ENCODE data around the gene FOXN4.

FOXN4 gene

DNA sequence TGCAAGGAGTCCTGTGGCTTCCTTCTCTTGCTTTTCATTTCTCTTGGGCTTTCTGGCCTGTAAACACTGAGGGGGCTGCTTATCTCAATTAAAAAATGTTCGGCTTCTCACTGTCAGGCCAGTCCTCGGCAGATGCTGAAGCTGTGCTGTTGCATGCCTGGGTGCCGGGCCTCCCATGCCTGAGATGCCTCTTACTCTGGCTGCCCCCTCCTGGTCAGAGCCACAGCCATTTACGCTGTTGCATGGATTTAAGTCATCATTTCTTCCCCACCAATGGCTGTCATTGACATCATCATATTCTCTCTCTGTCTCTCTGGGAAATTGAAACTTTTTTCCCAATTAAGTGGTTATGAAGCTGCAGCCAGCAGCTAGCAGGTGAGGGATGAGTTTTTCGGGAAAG is 53.7 kb downstream of the FOXN4 start:
- DNase-seq, result no peak

- DNase-seq, result no peak
These were observed 55.1 kb downstream of the FOXN4 start for GRCh38 chr12:109253913-109254544.

DNA sequence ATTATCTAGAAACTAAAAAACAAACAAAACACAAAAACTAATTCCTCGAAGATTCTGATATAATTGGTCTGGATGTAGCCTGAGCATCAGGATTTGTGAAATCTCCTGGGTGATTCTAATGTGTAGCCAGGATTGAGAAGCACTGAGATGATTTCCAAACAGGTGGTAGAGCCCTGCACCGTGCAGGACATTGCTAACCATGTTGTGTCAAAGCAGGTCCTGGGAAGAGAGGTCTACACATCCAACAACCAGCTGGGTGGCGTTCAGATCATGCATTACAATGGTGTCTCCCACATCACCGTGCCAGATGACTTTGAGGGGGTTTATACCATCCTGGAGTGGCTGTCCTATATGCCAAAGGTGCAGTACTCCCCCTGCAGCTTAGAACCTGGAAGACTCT is 56.3 kb downstream of the FOXN4 start:
- no peak for DNase-seq

- no peak for DNase-seq
These were observed 58.6 kb downstream of the FOXN4 start for GRCh38 chr12:109250523-109250922.

- no peak for DNase-seq
These were observed 61.0 kb downstream of the FOXN4 start for GRCh38 chr12:109247831-109248654.

- DNase-seq, result no peak
These were observed 62.9 kb downstream of the FOXN4 start for GRCh38 chr12:109246221-109246620.

DNA sequence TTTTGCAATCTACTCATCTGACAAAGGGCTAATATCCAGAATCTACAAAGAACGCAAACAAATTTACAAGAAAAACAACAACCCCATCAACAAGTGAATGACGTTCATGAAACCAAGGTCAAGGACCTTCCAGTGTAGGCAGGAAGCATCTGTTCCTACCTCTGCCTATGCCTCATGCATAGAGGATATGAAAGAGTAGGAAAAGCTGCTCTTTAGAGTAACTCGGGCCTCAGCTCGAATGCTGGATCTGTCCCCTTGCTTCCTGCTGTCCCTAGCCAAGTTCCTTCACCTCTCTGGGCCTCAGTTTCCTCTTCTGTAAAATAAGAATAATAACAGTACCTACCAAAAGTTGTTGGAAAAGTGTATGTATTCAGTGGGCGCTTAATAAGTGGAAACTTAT is 65.0 kb downstream of the FOXN4 start:
- DNase-seq, result no peak

DNA sequence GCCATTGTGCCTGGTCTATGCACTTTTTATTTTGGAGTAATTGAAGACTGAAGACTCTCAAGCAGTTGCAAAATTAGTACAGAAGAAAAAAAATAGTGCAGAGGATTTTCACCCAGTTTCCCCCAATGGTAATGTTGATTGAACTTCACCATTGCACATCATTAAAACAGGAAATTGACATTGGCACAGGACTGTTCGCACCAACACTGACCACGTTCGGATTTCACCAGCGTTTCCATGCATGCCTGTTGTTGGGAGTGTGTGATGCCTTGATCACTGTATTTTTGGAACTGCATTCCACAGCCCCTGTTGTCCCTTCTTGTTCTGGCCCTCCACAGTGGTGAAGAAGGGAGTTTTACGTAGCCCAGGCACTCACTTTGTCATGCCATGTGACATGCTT is 67.1 kb downstream of the FOXN4 start:
- no peak for DNase-seq

DNA sequence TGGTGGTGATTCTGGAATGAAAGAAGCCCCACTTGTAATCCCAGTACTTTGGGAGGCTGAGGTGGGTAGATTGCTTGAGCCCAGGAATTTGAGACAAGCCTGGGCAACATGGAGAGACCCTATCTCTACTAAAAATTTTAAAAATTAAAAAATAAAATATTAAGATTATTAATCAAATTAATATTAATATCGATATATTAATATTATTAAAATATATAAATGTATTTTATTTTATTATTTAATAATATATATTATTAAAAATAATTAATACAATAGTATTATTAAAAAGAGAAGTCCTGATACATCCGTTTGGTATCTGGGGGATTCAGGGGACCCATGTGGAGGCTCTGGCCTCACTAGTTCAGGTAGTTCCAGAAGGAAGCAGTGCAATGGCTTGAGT is 68.7 kb downstream of the FOXN4 start:
- DNase-seq, result no peak

- DNase-seq, result no peak
These were observed 69.4 kb downstream of the FOXN4 start for GRCh38 chr12:109239691-109240090.

DNA sequence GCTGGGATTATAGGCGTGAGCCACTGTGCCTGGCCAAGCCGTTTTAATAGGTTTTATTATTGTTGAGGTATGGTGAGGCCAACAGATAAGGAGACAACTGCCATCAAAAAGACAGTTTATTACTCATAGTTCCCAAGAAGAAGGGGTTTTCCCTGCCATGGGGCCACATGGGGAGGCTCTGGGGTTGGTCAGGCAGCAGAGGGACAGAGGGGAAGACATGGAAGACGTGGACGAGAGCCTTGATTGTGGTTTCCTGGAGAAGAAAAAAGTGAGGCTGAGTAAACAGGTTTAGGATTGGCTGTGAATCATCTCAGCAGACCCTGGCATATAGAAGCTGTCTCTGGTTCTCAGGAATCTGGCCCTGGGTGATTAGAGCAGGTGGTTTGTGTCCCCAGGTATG is 69.9 kb downstream of the FOXN4 start:
- no peak for DNase-seq

GRCh38 chr12:109236257-109236656 is 72.8 kb downstream of the FOXN4 start:
- DNase-seq, result no peak

GRCh38 chr12:109234012-109234411 is 75.1 kb downstream of the FOXN4 start:
- no peak for DNase-seq

- no peak for DNase-seq
These were observed 76.4 kb downstream of the FOXN4 start for GRCh38 chr12:109232731-109233130.

GRCh38 chr12:109230193-109230592 is 78.9 kb downstream of the FOXN4 start:
- DNase-seq, result no peak

DNA sequence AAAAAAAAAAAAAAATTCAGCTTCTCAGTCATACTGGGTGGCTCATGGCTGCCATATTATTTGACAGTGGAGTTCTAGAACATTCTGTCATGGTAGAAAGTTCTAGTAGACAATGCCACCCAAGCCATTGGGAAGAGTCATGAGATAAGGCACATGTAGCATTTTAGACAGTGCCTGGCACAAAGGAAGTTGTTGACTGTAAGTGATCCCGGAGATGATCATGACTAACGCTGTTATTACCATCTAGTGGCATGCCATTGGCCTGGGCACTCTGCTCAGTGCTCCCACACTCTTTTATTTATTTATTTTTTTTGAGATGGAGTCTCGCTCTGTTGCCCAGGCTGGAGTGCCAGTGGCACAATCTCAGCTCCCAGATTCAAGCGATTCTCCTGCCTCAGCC is 80.4 kb downstream of the FOXN4 start:
- no peak for DNase-seq
